Mucosa of gallbladder (tissue), 1 donor: Measurements from ENCODE around the gene TOMM20L. TPM values are rescaled to one million over a fixed set of nuclear protein-coding genes. Genes with fewer than 3 reads are reported as not detected.
A peak's percentile ranks its signal among the peaks of the same experiment; 100 is the strongest.
"Not testable (repeated sequence)": the region's sequence is repeated elsewhere in the genome, so short reads cannot be mapped to it uniquely, and the experiment has no call there.

ENCODE experiments used
- DNase-seq: peaks from one replicate; pipeline ENCODE4 v3.0.0-alpha.2; 2020; ENCODE audit warnings: low spot score
- total RNA-seq: library from RNA; stranded (reverse); gene quantifications from one replicate; pipeline ENCODE4 v1.2.1, GENCODE V29; 2021
- donor health status: DM: no; HTN: no; CAD: no.

TOMM20L gene
- total RNA-seq: not detected

- peak; percentile 70 for DNase-seq
Measured at GRCh38 chr14:58395812-58396788, at the start of gene TOMM20L. TOMM20L (plus strand) TSS chr14:58395930; CDS start chr14:58395958, 28 bp downstream.

- DNase-seq: no peak
Measured at GRCh38 chr14:58353516-58354299, 42.0 kb upstream of the TOMM20L start.

GRCh38 chr14:58354808-58355207 is 40.9 kb upstream of the TOMM20L start:
- DNase-seq: no peak

GRCh38 chr14:58356268-58356667 is 39.5 kb upstream of the TOMM20L start:
- no peak for DNase-seq

GRCh38 chr14:58362272-58362671 is 33.5 kb upstream of the TOMM20L start:
- DNase-seq: not testable (repeated sequence)

GRCh38 chr14:58362798-58363412 is 32.8 kb upstream of the TOMM20L start:
- DNase-seq: no peak

- no peak for DNase-seq
Measured at GRCh38 chr14:58364316-58364715, 31.4 kb upstream of the TOMM20L start.

- no peak for DNase-seq
Measured at GRCh38 chr14:58367296-58367695, 28.4 kb upstream of the TOMM20L start.

- DNase-seq: no peak
Measured at GRCh38 chr14:58368956-58369355, 26.8 kb upstream of the TOMM20L start.

- no peak for DNase-seq
Measured at GRCh38 chr14:58376791-58377190, 18.9 kb upstream of the TOMM20L start.

- no peak for DNase-seq
Measured at GRCh38 chr14:58390830-58391229, 4.9 kb upstream of the TOMM20L start.

GRCh38 chr14:58395562-58395811 is 243 bp upstream of the TOMM20L start:
- no peak for DNase-seq

- no peak for DNase-seq
Measured at GRCh38 chr14:58397156-58397555, 1.4 kb downstream of the TOMM20L start.

GRCh38 chr14:58398495-58398894 is 2.8 kb downstream of the TOMM20L start:
- DNase-seq: no peak

- no peak for DNase-seq
Measured at GRCh38 chr14:58398895-58399294, 3.2 kb downstream of the TOMM20L start.

- DNase-seq: no peak
Measured at GRCh38 chr14:58401587-58401986, 5.9 kb downstream of the TOMM20L start.

GRCh38 chr14:58408681-58409215 is 13.0 kb downstream of the TOMM20L start:
- no peak for DNase-seq

- DNase-seq: no peak
Measured at GRCh38 chr14:58414845-58415244, 19.1 kb downstream of the TOMM20L start.

- DNase-seq: no peak
Measured at GRCh38 chr14:58415636-58416547, 20.2 kb downstream of the TOMM20L start.

GRCh38 chr14:58416934-58417333 is 21.2 kb downstream of the TOMM20L start:
- not testable (repeated sequence) for DNase-seq

- peak; percentile 45 for DNase-seq
Measured at GRCh38 chr14:58426670-58427280, 31.0 kb downstream of the TOMM20L start.
